Measurements from ENCODE around the gene ARHGEF17. TPM values are rescaled to one million over a fixed set of nuclear protein-coding genes. Genes with fewer than 3 reads are reported as not detected.

Gene ARHGEF17
- total RNA-seq, 4 donors from 2014 or later: 10.2 to 18.8 (median 14.7) TPM

DNA sequence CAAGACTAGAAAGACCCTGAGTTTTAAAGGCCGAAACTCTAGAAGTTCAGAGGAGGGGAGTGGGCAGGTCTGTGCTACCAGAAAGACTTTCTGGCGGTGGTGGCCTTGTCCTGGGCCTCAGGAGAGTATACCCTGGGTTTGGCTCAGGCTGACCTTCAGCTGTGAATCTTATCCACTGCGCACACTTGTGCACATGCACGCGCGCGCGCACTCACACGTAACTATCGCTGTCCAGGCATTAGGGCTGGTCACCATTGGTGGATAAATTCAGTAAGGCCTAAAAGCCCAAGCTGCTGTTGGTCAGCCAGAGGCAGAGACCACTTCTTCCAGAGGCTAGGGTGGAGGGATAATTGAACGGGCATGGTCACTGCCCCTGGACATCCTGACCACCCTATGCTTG lies 25.1 kb downstream of the ARHGEF17 start:
- DNase-seq (ENCODE audit: low spot score in 2 of 2): no peak
- intact Hi-C loops (cut with DNase I; ENCODE audit: low total_unique reads): no loop called here
- no peak for TF ChIP-seq POLR2A (IDR thresholded peaks at IDR 0.05)
- TF ChIP-seq, protein P1, sequence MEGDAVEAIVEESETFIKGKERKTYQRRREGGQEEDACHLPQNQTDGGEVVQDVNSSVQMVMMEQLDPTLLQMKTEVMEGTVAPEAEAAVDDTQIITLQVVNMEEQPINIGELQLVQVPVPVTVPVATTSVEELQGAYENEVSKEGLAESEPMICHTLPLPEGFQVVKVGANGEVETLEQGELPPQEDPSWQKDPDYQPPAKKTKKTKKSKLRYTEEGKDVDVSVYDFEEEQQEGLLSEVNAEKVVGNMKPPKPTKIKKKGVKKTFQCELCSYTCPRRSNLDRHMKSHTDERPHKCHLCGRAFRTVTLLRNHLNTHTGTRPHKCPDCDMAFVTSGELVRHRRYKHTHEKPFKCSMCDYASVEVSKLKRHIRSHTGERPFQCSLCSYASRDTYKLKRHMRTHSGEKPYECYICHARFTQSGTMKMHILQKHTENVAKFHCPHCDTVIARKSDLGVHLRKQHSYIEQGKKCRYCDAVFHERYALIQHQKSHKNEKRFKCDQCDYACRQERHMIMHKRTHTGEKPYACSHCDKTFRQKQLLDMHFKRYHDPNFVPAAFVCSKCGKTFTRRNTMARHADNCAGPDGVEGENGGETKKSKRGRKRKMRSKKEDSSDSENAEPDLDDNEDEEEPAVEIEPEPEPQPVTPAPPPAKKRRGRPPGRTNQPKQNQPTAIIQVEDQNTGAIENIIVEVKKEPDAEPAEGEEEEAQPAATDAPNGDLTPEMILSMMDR (IDR thresholded peaks at IDR 0.05): no peak
- 85 to 94% methylated on average over 11 of the region's 11 CpGs for WGBS, 2 donors
- H3K4me3 ChIP-seq (ENCODE audit: low read depth, poor library complexity, severe bottlenecking): no peak overlapping the region

DNA sequence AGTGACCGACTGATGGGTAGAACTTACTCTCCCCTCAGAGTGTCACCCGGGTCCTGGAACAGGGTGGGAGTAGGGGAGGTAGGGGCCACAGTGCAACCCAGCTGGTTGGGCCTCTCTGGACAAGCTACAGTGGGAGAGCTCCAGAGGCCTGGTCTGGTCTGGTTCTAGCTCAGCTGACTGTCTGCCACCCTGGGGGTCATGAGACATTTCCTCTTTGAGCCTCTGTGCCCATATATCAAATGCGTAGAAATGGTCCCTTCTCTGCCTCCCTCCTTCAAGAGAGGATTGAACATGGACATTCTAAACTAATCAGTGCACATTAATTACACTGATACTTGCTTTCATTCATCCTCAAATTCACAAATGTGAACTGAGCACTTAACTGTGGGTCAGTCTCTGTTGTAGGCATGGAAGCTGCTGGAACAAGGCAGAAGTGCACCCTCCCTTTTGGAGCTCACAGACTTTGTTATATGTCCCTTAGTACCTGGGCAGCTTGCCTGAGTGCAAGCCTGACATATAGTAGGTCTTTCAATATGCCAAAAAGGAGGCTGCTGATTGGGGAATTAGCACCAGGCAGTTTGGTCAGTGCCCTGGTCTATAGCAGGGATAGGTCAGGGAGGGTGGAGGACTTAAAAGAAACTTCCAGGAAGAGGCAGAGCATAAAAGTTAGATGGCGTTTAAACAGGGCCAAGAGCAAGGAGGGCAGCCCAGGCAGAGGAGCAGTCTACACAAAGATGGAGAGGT lies 25.7 kb downstream of the ARHGEF17 start:
- intact Hi-C loops (cut with DNase I; ENCODE audit: low total_unique reads): no loop called here
- WGBS, 2 donors: 81 to 89% methylated on average over 2 to 4 of the region's 4 CpGs

DNA sequence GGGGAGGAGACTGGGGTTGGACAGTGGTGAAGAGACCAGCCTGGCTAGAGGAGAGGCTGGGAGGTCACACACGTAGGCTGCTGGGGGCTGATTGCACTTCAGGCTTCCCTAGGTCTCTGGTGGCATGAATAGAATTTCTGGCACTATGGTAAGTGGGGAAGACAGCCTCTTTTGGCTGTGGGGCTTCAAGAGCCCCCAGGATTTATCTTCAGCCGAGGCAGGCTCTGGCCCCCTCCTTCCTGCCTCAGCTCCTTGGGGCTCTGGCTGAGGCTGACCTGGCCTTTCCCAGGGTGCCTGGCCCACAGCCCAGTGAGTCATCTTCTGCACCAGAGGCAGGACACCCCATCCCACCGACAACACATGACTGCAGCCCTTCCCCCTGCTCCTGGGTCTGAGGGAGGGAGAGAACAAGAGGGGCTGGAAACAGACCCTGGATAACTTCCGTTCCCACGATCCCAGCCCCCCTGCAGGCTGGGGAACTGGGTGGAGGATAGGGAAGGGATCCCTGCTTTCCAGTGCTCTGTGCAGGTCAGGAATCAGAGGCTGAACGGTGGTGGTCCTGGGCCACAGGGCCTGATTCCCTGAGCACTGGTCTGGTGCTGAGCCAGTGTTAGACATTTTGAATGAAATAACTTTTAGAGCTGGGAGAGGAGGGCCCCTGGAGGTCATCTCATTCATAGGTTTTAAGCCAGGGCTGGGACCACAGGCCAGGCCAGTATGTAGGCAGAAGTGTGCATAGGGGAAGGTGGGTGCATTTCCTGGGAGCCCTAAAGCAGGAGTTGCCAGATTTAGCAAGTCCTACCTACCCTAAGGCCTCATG lies 26.5 kb downstream of the ARHGEF17 start:
- no peak overlapping the region for H3K4me3 ChIP-seq (ENCODE audit: low read depth, poor library complexity, severe bottlenecking)
- 37 to 42% methylated on average over 6 of the region's 6 CpGs for WGBS, 2 donors
- intact Hi-C loops (cut with DNase I; ENCODE audit: low total_unique reads): no loop called here
- TF ChIP-seq, protein P1 (IDR thresholded peaks at IDR 0.05): no peak
- no peak for TF ChIP-seq POLR2A (IDR thresholded peaks at IDR 0.05)
- DNase-seq (ENCODE audit: low spot score in 2 of 2): peak; percentile 56 to 94

More for the DNA sequence above, 25.7 kb downstream of the ARHGEF17 start:
- no peak overlapping the region for H3K4me3 ChIP-seq (ENCODE audit: low read depth, poor library complexity, severe bottlenecking)
- no peak for DNase-seq (ENCODE audit: low spot score in 2 of 2)
- TF ChIP-seq, protein P1 (IDR thresholded peaks at IDR 0.05): no peak
- no peak for TF ChIP-seq POLR2A (IDR thresholded peaks at IDR 0.05)

DNA sequence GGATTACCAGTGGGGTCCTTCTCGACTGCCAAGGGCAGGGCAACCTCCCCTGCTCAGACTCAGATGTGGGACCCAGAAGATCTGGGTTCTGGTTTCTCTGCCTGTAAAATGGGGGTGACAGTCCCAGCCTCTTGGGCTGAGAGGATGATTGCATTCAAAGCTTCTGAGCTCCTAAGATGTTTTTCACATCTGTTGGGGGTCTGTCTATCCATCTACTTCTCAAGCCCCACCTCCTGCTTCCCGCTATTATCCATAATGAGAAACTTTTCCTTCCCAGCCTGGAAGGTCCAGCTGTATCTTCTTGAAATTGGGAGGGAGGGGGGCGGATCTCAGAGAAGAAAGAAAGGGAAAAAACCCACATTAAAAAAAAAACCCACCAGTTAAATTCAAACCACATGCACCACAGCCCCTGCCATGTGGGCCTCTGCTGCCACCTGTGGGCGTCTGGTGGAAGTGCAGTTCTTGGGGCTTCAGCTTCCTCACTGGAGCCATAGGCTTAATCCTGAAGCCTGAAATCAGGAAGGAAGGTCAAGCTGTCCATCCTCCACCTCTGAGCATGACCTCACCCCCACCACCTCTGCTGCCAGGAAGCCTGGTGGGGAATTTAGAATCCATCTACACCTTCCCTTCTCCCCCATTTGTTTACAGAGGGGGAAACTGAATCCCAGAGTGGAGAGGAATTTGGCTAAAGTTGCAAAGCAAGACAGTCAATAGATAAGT lies 27.3 kb downstream of the ARHGEF17 start:
- intact Hi-C loops (cut with DNase I; ENCODE audit: low total_unique reads): no loop called here
- DNase-seq (ENCODE audit: low spot score in 2 of 2): peak; percentile 76 to 97
- H3K4me3 ChIP-seq (ENCODE audit: low read depth, poor library complexity, severe bottlenecking): no peak overlapping the region
- TF ChIP-seq POLR2A (IDR thresholded peaks at IDR 0.05): no peak
- TF ChIP-seq, protein P1 (IDR thresholded peaks at IDR 0.05): peak in 1 of 3 donors; percentile 77
- WGBS, 2 donors: 10 to 15% methylated on average over 4 of the region's 4 CpGs

DNA sequence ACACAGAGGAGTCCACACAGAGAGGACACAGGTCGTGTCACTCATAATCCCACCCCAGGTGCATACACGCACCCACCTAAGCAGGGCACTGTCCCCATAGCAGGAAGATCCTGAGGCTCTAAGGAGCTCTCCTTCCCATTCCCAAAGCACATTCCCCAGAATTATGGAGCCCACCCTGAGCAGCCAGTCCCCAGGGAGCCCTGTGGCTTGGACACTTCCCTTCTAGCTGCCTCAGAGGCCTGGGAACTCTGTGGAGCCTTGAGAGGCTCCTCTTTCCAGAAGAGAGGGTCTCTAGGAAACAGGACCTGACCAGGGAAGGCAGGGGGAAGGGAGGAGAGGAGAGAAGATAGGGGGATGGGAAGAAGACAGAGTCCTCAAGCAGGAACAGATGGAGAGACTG lies 29.8 kb downstream of the ARHGEF17 start:
- intact Hi-C loops (cut with DNase I; ENCODE audit: low total_unique reads): no loop called here
- no peak for TF ChIP-seq POLR2A (IDR thresholded peaks at IDR 0.05)
- TF ChIP-seq, protein P1 (IDR thresholded peaks at IDR 0.05): no peak

More for the DNA sequence above, 29.8 kb downstream of the ARHGEF17 start:
- no peak for DNase-seq (ENCODE audit: low spot score in 2 of 2)
- H3K4me3 ChIP-seq (ENCODE audit: low read depth, poor library complexity, severe bottlenecking): no peak overlapping the region
- WGBS, 2 donors: 90 to 95% methylated on average over 2 of the region's 2 CpGs

Measured in lower leg skin (tissue), 4 donors.